K562 (cell line): ENCODE measurements around the gene MLLT1. TPM values are rescaled to one million over a fixed set of nuclear protein-coding genes. Genes with fewer than 3 reads are reported as not detected.

Experiments used
- CBX3 ChIP-seq, 2 experiments: IDR thresholded peaks; 1 replicate in 1 of 2; 2 replicates in 1 of 2; pipeline ENCODE4 v1.6.1; 2012; ENCODE audit warnings: inconsistent platforms in 2 of 2, low read length in 2 of 2, borderline replicate concordance in 1 of 2, control low read depth in 1 of 2
- CREM ChIP-seq: IDR thresholded peaks from 2 replicates; pipeline ENCODE4 v1.6.1; 2014; ENCODE audit warnings: antibody characterized with exemption, low read depth
- ELF2 ChIP-seq: fragments of 250-450 bp; sonication (Bioruptor Pico); IDR thresholded peaks from 2 replicates; pipeline ENCODE4 v1.5.0; 2021; ENCODE audit warnings: mild to moderate bottlenecking
- ETV5 ChIP-seq: sonication (generic); formaldehyde crosslinking; IDR thresholded peaks from 2 replicates; pipeline ENCODE4 v1.4.0; 2020; ENCODE audit warnings: low read depth, mild to moderate bottlenecking, missing genetic modification reagents
- FOSL1 ChIP-seq: fragments of 200-800 bp; sonication (Bioruptor generic); conservative IDR thresholded peaks from 2 replicates; pipeline ENCODE4 v1.6.1; 2016; ENCODE audit warnings: missing genetic modification characterization, missing compliant biosample characterization
- KDM4B ChIP-seq, 2 experiments: fragments of 450-650 bp in 1 of 2; sonication (generic) in 1 of 2; IDR thresholded peaks; 2 replicates each; pipeline ENCODE4 v1.6.1; 2016 to 2017; ENCODE audit warnings: borderline replicate concordance in 2 of 2, antibody characterized with exemption in 1 of 2, low read depth in 1 of 2, mild to moderate bottlenecking in 1 of 2
- MAZ ChIP-seq, 2 experiments: fragments of 450-650 bp in 1 of 2; sonication (generic) in 1 of 2; formaldehyde crosslinking; IDR thresholded peaks in 1 of 2; conservative IDR thresholded peaks in 1 of 2; 2 replicates each; pipeline versions ENCODE4 v1.4.0 to v1.5.0; 2020; ENCODE audit warnings: mild to moderate bottlenecking in 1 of 2, missing genetic modification reagents in 1 of 2
- NCOR1 ChIP-seq: fragments of 450-650 bp; IDR thresholded peaks from 2 replicates; pipeline ENCODE4 v1.6.1; 2016; ENCODE audit warnings: mild to moderate bottlenecking, moderate library complexity
- NKRF ChIP-seq: fragments of 450-650 bp; IDR thresholded peaks from 2 replicates; pipeline ENCODE4 v1.6.1; 2016; ENCODE audit warnings: borderline replicate concordance
- UBTF ChIP-seq, 2 experiments: IDR thresholded peaks; 2 replicates each; pipeline ENCODE4 v1.6.1; 2012; ENCODE audit warnings: improper control_type of control experiment in 2 of 2, low read depth in 2 of 2, low read length in 2 of 2, borderline replicate concordance in 1 of 2
- ZBTB26 ChIP-seq: fragments of 450-650 bp; formaldehyde crosslinking; IDR thresholded peaks from 2 replicates; pipeline ENCODE4 v1.4.0; 2022; ENCODE audit warnings: missing genetic modification characterization
- ZBTB33 ChIP-seq: sonication (generic); formaldehyde crosslinking; IDR thresholded peaks from 2 replicates; pipeline ENCODE4 v1.8.1; 2023; ENCODE audit warnings: mild to moderate bottlenecking, missing genetic modification reagents
- ZBTB34 ChIP-seq: fragments of 250-450 bp; sonication (Bioruptor Pico); IDR thresholded peaks from 2 replicates; pipeline ENCODE4 v1.8.0; 2021; ENCODE audit warnings: mild to moderate bottlenecking, moderate library complexity
- ZNF280A ChIP-seq: fragments of 450-650 bp; IDR thresholded peaks from 2 replicates; pipeline ENCODE4 v1.6.1; 2018; ENCODE audit warnings: mild to moderate bottlenecking, low read depth; ENCODE audit not compliant: partially characterized antibody
- ZNF780A ChIP-seq: fragments of 250-450 bp; sonication (Bioruptor Pico); IDR thresholded peaks from 2 replicates; pipeline ENCODE4 v1.5.0; 2021; ENCODE audit warnings: mild to moderate bottlenecking
- polyA plus RNA-seq, 8 experiments: library from polyadenylated mRNA; depleted of rRNA in 4 of 8; stranded (reverse) in 5 of 8; unstranded in 3 of 8; fragments of >200 nt; fragmentation: Nextera tagmentation in 2 of 8; fragmentation: Illumina TruSeq in 1 of 8; extraction: Ambion mirVana in 2 of 8; extraction: Trizol in 1 of 8; gene quantifications; 2 replicates each; pipeline versions ENCODE4 v1.2.1 to v1.2.3, GENCODE V29; 2011 to 2014; ENCODE audit warnings: inconsistent platforms in 1 of 8, missing spikeins in 1 of 8
- total RNA-seq, 7 experiments: library from RNA; depleted of rRNA in 6 of 7; stranded (reverse); fragments of >200 nt in 6 of 7; fragmentation: Illumina TruSeq in 2 of 7; extraction: Trizol in 2 of 7; gene quantifications; 2 replicates each; pipeline versions ENCODE4 v1.2.1 to v1.2.3, GENCODE V29; 2011 to 2021; ENCODE audit warnings: low replicate concordance in 1 of 7

The MLLT1 gene
- total and polyA plus RNA-seq, 9 of the 15 experiments (the other 6 are each of a cell fraction or from before 2014, with no cell fraction given): 0.23 to 63.5 (median 15.4) TPM

GRCh38 chr19:6276447-6276846 is 3.3 kb downstream of the MLLT1 start (continued):
- no peak for TF ChIP-seq KDM4B (IDR thresholded peaks at IDR 0.05; ENCODE audit: borderline replicate concordance in 2 of 2, low read depth in 1 of 2)
- TF ChIP-seq CBX3 (IDR thresholded peaks at IDR 0.05; ENCODE audit: borderline replicate concordance in 1 of 2, low read length in 2 of 2): no peak
- TF ChIP-seq ZBTB26 (CRISPR knock-in tag): no peak
- TF ChIP-seq ETV5 (CRISPR knock-in tag): no peak
- peak in 1 of 2 experiments; percentile 66; a peak in 1 of 4 replicates for TF ChIP-seq UBTF (IDR thresholded peaks at IDR 0.05; ENCODE audit: borderline replicate concordance in 1 of 2, low read depth in 2 of 2, low read length in 2 of 2)
- no peak for TF ChIP-seq NKRF
- TF ChIP-seq MAZ (CRISPR knock-in tag; conservative IDR thresholded peaks at IDR 0.05 in 1 of 2, IDR thresholded peaks at IDR 0.05 in 1 of 2): peak; percentile 33 to 71; a peak in 2 of 4 replicates
- TF ChIP-seq ZNF280A: no peak
- no peak for TF ChIP-seq ZBTB33
- TF ChIP-seq CREM: peak; percentile 73
- TF ChIP-seq ZBTB34 (CRISPR knock-in tag): no peak
- TF ChIP-seq FOSL1 (tag): no peak
- no peak for TF ChIP-seq ZNF780A (CRISPR knock-in tag)
- peak; percentile 75 for TF ChIP-seq NCOR1
- TF ChIP-seq ELF2 (CRISPR knock-in tag): no peak
